BJ (cell line): ENCODE measurements around the gene VPS13A. TPM values are rescaled to one million over a fixed set of nuclear protein-coding genes. Genes with fewer than 3 reads are reported as not detected.
"Not testable (repeated sequence)": the region's sequence is repeated elsewhere in the genome, so short reads cannot be mapped to it uniquely, and the experiment has no call there.

ENCODE experiments used
- CTCF ChIA-PET: fragments of 350-600 bp; formaldehyde crosslinking; extraction: SDS; loops from one replicate; lab custom pipeline; 2021; ENCODE audit warnings: antibody characterized with exemption, inconsistent platforms; lab: Yijun Ruan, JAX
- POLR2A ChIA-PET: fragments of 300-600 bp; sonication (Branson Sonifier 250); formaldehyde crosslinking; extraction: SDS; loops from one replicate; lab custom pipeline; 2021; ENCODE audit warnings: antibody characterized with exemption; lab: Charles Lee
- DNase-seq: peaks from one replicate; pipeline ENCODE4 v3.0.0-alpha.2; 2011; ENCODE audit warnings: low read depth
- H3K27me3 ChIP-seq: 2 replicates; pipeline ENCODE4 v1.6.0; 2011; ENCODE audit warnings: low read length; ENCODE audit not compliant: control insufficient read depth, insufficient read depth
- H3K36me3 ChIP-seq: 2 replicates; pipeline ENCODE4 v1.5.1; 2011; ENCODE audit warnings: low read length; ENCODE audit not compliant: control insufficient read depth, insufficient read depth
- H3K4me3 ChIP-seq: 2 replicates; pipeline ENCODE4 v1.5.1; 2011; ENCODE audit warnings: low read depth, mild to moderate bottlenecking, control low read depth, low read length
- polyA plus RNA-seq: library from polyadenylated mRNA; depleted of rRNA; stranded (reverse); fragments of >200 nt; gene quantifications from 2 replicates; pipeline ENCODE4 v1.2.3, GENCODE V29; 2011
- TF ChIP-seq, protein P1 (sequence below): IDR thresholded peaks from 2 replicates; pipeline ENCODE4 v1.5.1; 2011; ENCODE audit warnings: low read depth, mild to moderate bottlenecking, control low read depth, inconsistent platforms, low read length, moderate library complexity; ENCODE audit not compliant: insufficient read depth

Gene VPS13A
- polyA plus RNA-seq, 1 experiment: 7.5 TPM

DNA sequence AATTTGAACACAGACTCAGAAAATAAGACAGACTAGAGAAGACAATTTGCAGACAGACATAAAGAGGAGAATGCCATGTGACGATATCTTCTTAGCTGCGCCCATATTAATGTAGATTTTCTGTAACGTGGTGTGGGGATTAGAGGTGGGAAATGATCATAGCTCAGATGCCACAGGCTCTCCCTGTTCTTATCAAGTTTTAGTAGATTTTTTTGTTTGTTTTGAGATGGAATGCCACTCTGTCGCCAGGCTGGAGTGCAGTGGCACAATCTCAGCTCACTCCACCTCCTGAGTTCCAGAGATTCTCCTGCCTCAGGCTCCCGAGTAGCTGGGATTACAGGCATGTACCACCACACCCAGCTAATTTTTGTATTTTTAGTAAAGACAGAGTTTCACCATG, 59.4 kb downstream of the VPS13A start:
- ChIA-PET CTCF (interaction anchor here (1.0 to 1.1 kb wide), 2 partner anchors 12 to 14 kb away, joined by 3 read pairs; no protein-coding TSS in a partner anchor), POLR2A (no interaction called here)
- TF ChIP-seq, protein P1, sequence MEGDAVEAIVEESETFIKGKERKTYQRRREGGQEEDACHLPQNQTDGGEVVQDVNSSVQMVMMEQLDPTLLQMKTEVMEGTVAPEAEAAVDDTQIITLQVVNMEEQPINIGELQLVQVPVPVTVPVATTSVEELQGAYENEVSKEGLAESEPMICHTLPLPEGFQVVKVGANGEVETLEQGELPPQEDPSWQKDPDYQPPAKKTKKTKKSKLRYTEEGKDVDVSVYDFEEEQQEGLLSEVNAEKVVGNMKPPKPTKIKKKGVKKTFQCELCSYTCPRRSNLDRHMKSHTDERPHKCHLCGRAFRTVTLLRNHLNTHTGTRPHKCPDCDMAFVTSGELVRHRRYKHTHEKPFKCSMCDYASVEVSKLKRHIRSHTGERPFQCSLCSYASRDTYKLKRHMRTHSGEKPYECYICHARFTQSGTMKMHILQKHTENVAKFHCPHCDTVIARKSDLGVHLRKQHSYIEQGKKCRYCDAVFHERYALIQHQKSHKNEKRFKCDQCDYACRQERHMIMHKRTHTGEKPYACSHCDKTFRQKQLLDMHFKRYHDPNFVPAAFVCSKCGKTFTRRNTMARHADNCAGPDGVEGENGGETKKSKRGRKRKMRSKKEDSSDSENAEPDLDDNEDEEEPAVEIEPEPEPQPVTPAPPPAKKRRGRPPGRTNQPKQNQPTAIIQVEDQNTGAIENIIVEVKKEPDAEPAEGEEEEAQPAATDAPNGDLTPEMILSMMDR: no peak
- Histone ChIP-seq H3K27me3 (no peaks in the 10 kb centered on the region), H3K4me3 (no peak overlapping the region), H3K36me3 (peaks cover 2% of the 10 kb centered on the region; the same call in 1 of the 2 replicates)
- DNase-seq: no peak

DNA sequence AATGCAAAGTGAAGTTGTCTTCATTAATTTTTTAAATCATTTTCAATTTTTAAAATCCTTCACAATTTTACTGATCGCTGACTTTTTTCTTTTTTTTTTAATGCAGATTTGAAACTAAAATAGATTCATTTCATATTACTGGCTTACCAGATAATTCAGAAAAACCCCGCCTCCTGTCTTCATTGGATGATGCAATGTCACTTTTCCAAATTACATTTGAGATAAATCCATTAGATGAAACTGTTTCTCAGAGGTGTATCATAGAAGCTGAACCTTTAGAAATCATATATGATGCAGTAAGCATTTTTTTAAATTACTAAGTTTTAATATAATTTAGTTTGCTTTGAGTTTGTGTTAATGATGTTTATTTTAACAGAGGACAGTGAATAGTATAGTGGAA, 60.6 kb downstream of the VPS13A start:
- TF ChIP-seq, protein P1: no peak
- DNase-seq: no peak
- CTCF ChIA-PET: no interaction called here
- Histone ChIP-seq H3K4me3 (no peak overlapping the region), H3K36me3 (peaks cover 2% of the 10 kb centered on the region; the same call in 1 of the 2 replicates), H3K27me3 (no peaks in the 10 kb centered on the region)
- POLR2A ChIA-PET: no interaction called here

DNA sequence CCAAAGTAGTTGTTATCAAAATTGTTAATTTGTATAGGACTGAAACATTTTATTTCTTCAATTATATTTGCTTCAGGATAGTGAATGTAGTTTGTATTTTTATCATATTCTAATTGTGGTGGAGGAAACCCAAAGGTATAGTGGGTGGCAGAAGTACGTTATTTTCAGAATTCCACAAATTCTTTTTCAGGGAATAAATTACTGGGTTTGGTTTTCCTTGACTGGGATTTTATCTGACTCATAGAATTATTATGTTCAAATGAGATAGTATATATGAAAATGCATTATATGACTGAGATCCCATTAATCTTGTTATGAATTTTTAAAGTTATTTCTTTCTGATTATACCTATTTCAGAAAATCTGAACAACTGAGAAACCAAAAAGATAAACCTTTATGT, 73.7 kb downstream of the VPS13A start:
- Histone ChIP-seq H3K36me3 (no peaks in the 10 kb centered on the region), H3K27me3 (no peaks in the 10 kb centered on the region), H3K4me3 (no peak overlapping the region)
- no peak for DNase-seq
- ChIA-PET CTCF (interaction anchor here (1.4 kb wide), 1 partner anchor 14 kb away, joined by 3 read pairs; no protein-coding TSS in a partner anchor), POLR2A (no interaction called here)
- TF ChIP-seq, protein P1: no peak

DNA sequence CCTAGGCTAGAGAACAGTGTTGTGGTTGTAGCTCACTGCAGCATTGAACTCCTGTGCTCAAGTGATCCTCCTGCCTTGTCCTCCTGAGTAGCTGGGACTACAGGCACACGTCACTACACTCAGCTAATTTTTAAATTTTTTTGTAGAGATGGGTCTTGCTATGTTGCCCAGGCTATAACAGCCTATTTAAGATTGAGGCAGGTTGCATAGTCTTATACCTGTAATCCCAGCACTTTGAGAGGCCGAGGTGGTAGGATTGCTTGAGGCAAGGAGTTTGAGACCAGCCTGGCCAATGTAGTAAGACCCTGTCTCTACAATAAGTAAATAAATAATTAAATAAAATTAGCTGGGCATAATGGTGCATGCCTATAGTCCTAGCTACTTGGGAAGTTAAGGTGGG, 79.9 kb downstream of the VPS13A start:
- TF ChIP-seq, protein P1: no peak
- H3K36me3 ChIP-seq: no peaks in the 10 kb centered on the region
- H3K27me3 ChIP-seq: no peaks in the 10 kb centered on the region
- no peak overlapping the region for H3K4me3 ChIP-seq
- CTCF ChIA-PET: interaction anchor here (0.9 kb wide), 1 partner anchor 51 kb away, joined by 3 read pairs; no protein-coding TSS in a partner anchor
- no peak for DNase-seq
- POLR2A ChIA-PET: no interaction called here

DNA sequence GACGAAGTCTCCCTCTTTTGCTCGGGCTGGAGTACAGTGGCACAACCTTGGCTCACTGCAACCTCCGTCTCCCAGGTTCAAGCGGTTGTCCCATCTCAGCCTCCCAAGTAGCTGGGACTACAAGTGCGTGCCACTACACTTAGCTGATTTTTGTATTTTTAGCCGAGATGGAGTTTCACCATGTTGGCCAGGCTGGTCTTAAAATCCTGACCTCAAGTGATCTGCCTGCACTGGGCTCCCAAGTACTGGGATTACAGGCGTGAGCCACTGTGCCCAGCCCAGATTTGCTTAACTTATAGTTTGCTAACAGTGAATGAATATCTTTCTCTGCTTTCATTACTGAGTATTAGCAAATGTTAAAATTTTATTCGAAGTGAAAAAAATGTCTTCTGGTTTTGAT, 84.3 kb downstream of the VPS13A start:
- H3K36me3 ChIP-seq: no peaks in the 10 kb centered on the region
- no peak for DNase-seq
- ChIA-PET POLR2A (no interaction called here), CTCF (no interaction called here)
- H3K27me3 ChIP-seq: no peaks in the 10 kb centered on the region
- TF ChIP-seq, protein P1: no peak
- no peak overlapping the region for H3K4me3 ChIP-seq

DNA sequence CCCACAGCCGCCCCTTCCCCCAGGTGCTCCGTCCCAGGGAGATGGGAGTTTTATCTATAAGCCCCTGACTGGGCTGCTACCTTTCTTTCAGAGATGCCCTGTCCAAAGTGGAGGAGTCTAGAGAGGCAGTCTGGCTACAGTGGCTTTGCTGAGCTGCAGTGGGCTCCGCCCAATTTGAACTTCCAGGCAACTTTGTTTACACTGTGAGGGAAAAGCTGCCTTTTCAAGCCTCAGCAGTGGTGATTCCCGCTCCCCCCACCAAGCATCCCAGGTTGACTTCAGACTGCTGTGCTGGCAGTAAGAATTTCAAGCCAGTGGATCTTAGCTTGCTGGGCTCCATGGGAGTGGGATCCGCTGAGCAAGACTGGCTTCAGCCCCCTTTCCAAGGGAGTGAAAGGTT, 90.4 kb downstream of the VPS13A start:
- H3K27me3 ChIP-seq, H3K4me3 ChIP-seq, H3K36me3 ChIP-seq, POLR2A ChIA-PET, DNase-seq: not testable (repeated sequence)
- CTCF ChIA-PET: interaction anchor here (0.6 kb wide), 1 partner anchor 31 kb away, joined by 3 read pairs; no protein-coding TSS in a partner anchor
